ENCODE data around the gene CTPS1. TPM values are rescaled to one million over a fixed set of nuclear protein-coding genes. Genes with fewer than 3 reads are reported as not detected.
A peak's percentile ranks its signal among the peaks of the same experiment; 100 is the strongest.

The CTPS1 gene
- total RNA-seq, 1 experiment from 2014 or later = 66.4 TPM

- intact Hi-C loops (cut with micrococcal nuclease) = no loop called here
- Histone ChIP-seq H3K36me3 (ENCODE audit: control insufficient read depth in 1 of 2, insufficient read depth in 2 of 2, low read length in 2 of 2) (no peaks in the 10 kb centered on the region), H3K4me3 (replicated peaks in 1 of 2; ENCODE audit: low read depth in 1 of 2, low read length in 2 of 2) (no peak overlapping the region), H4K20me1 (ENCODE audit: insufficient read depth) (no peaks in the 10 kb centered on the region), H2AFZ (ENCODE audit: low read depth, low read length, poor library complexity, severe bottlenecking) (no peak overlapping the region), H3K4me2 (ENCODE audit: low read length) (no peak overlapping the region), H3K9me3 (ENCODE audit: control insufficient read depth in 1 of 2, insufficient read depth in 1 of 2, low read depth in 1 of 2, low read length in 2 of 2) (no peaks in the 10 kb centered on the region), H3K27ac (ENCODE audit: low read depth, low read length) (no peak overlapping the region), H3K9ac (ENCODE audit: low read length) (no peak overlapping the region), H3K27me3 (ENCODE audit: insufficient read depth, low read length) (no peaks in the 10 kb centered on the region), H3K9me2 (ENCODE audit: insufficient read depth) (no peaks in the 10 kb centered on the region), H3K4me1 (ENCODE audit: control insufficient read depth in 1 of 2, insufficient read depth in 2 of 2, low read length in 2 of 2) (peaks cover 4 to 5% of the 10 kb centered on the region in 2 experiments; a peak in 3 of 4 replicates), H3K79me2 (ENCODE audit: insufficient read depth, low read length) (no peaks in the 10 kb centered on the region)
- no TSS peak for BruUV-seq (replicated peaks)
- CTCF ChIA-PET = interaction anchor here (0.7 to 2.0 kb wide), 3 partner anchors 10 to 958 kb away, joined by 3 to 11 read pairs (median 4); no protein-coding TSS in a partner anchor
- ATAC-seq (no peak), DNase-seq (ENCODE audit: low read depth, low spot score) (no peak)
- POLR2A ChIA-PET = interaction anchor here (1.1 kb wide), 1 partner anchor 9 kb away, joined by 3 read pairs; no protein-coding TSS in a partner anchor
- TF ChIP-seq EZH2 (IDR thresholded peaks at IDR 0.05) = no peak
- TF ChIP-seq CEBPB (IDR thresholded peaks at IDR 0.05; ENCODE audit: low read depth) = peak; percentile 29; the same call in 1 of the 2 replicates
- RAD21 ChIA-PET (ENCODE audit: low non-redundant PET in 1 of 2, low total read pairs in 2 of 2, uncharacterized antibody in 2 of 2, unreplicated experiment in 2 of 2) = no interaction called here
These were observed 40.0 kb upstream of the CTPS1 start for GRCh38 chr1:40939320-40940059.

- H3K9me3 ChIP-seq (ENCODE audit: control insufficient read depth in 1 of 2, insufficient read depth in 1 of 2, low read depth in 1 of 2, low read length in 2 of 2) = no peaks in the 10 kb centered on the region
- ChIA-PET RAD21 (ENCODE audit: low non-redundant PET in 1 of 2, low total read pairs in 2 of 2, uncharacterized antibody in 2 of 2, unreplicated experiment in 2 of 2) (no interaction called here), CTCF (interaction anchor here (1.5 to 1.6 kb wide), 3 partner anchors 18 to 82 kb away, joined by 5 read pairs; partner anchors contain the start of gene CITED4), POLR2A (interaction anchor here (2.1 kb wide), 1 partner anchor 82 kb away, joined by 6 read pairs; the partner anchor contains the start of gene CITED4)
- H3K9me2 ChIP-seq (ENCODE audit: insufficient read depth) = no peaks in the 10 kb centered on the region
- ATAC-seq (no peak), DNase-seq (ENCODE audit: low read depth, low spot score) (no peak)
- no peaks in the 10 kb centered on the region for H3K36me3 ChIP-seq (ENCODE audit: control insufficient read depth in 1 of 2, insufficient read depth in 2 of 2, low read length in 2 of 2)
- H3K79me2 ChIP-seq (ENCODE audit: insufficient read depth, low read length) = no peaks in the 10 kb centered on the region
- no TSS peak for BruUV-seq (replicated peaks)
- H2AFZ ChIP-seq (ENCODE audit: low read depth, low read length, poor library complexity, severe bottlenecking) = peak overlapping the region; percentile 22
- H3K27me3 ChIP-seq (ENCODE audit: insufficient read depth, low read length) = no peaks in the 10 kb centered on the region
- no peak overlapping the region for H3K4me3 ChIP-seq (replicated peaks in 1 of 2; ENCODE audit: low read depth in 1 of 2, low read length in 2 of 2)
- H4K20me1 ChIP-seq (ENCODE audit: insufficient read depth) = no peaks in the 10 kb centered on the region
- H3K4me1 ChIP-seq (ENCODE audit: control insufficient read depth in 1 of 2, insufficient read depth in 2 of 2, low read length in 2 of 2) = peaks cover 4 to 16% of the 10 kb centered on the region in 2 experiments; a peak in 3 of 4 replicates
- no peak overlapping the region for H3K9ac ChIP-seq (ENCODE audit: low read length)
- H3K4me2 ChIP-seq (ENCODE audit: low read length) = no peak overlapping the region
- no peak overlapping the region for H3K27ac ChIP-seq (ENCODE audit: low read depth, low read length)
- intact Hi-C loops (cut with micrococcal nuclease) = no loop called here
- TF ChIP-seq RAD21 (IDR thresholded peaks at IDR 0.05; ENCODE audit: low read depth) (peak; percentile 58), CTCF (IDR thresholded peaks at IDR 0.05 in 2 of 3, conservative IDR thresholded peaks at IDR 0.05 in 1 of 3; ENCODE audit: borderline replicate concordance in 1 of 3, insufficient read depth in 1 of 3, low read depth in 2 of 3, low read length in 2 of 3) (no peak)
These were observed 35.2 kb upstream of the CTPS1 start for GRCh38 chr1:40944326-40944725.
